Transverse colon (tissue), 4 donors: ENCODE results near the gene CPA2. TPM values are rescaled to one million over a fixed set of nuclear protein-coding genes. Genes with fewer than 3 reads are reported as not detected.
"Not testable (repeated sequence)": the region's sequence is repeated elsewhere in the genome, so short reads cannot be mapped to it uniquely, and the experiment has no call there.

Source experiments
- DNase-seq: peaks from one replicate; pipeline ENCODE4 v3.0.0-alpha.2; 2019
- H3K27ac ChIP-seq, 4 donors: fragments of 200-600 bp; sonication (generic); 2 replicates each; pipeline ENCODE4 v1.5.1; 2016 to 2018; ENCODE audit warnings: inconsistent platforms in 4 of 4
- H3K27me3 ChIP-seq: fragments of 200-600 bp; sonication (generic); 2 replicates; pipeline ENCODE4 v1.5.1; 2017; ENCODE audit warnings: inconsistent platforms
- H3K36me3 ChIP-seq, 4 donors: fragments of 200-600 bp; sonication (generic); 2 replicates each; pipeline ENCODE4 v1.5.1; 2017 to 2019; ENCODE audit warnings: inconsistent platforms in 4 of 4
- H3K4me1 ChIP-seq, 4 donors: fragments of 200-600 bp; sonication (generic); 2 replicates each; pipeline ENCODE4 v1.5.1; 2017 to 2020; ENCODE audit warnings: inconsistent platforms in 4 of 4
- H3K4me3 ChIP-seq, 4 donors: fragments of 200-600 bp; sonication (generic); 1 replicate in 1 of 4; 2 replicates in 3 of 4; pipeline versions ENCODE4 v1.5.1 to v1.6.1; 2017 to 2019; ENCODE audit warnings: inconsistent platforms in 4 of 4
- H3K9me3 ChIP-seq, 2 donors: fragments of 200-600 bp; sonication (generic); 2 replicates each; pipeline ENCODE4 v1.5.1; 2017 to 2019; ENCODE audit warnings: inconsistent platforms in 2 of 2
- CTCF ChIP-seq, 5 experiments: fragments of 200-600 bp in 3 of 5; fragments of 450-650 bp in 2 of 5; sonication (generic) in 3 of 5; IDR thresholded peaks; 1 replicate in 2 of 5; 2 replicates in 3 of 5; pipeline ENCODE4 v1.5.1; 2016 to 2017; ENCODE audit warnings: antibody characterized with exemption in 5 of 5, inconsistent platforms in 3 of 5, mild to moderate bottlenecking in 2 of 5, moderate library complexity in 1 of 5
- EP300 ChIP-seq: sonication (generic); formaldehyde crosslinking; IDR thresholded peaks from one replicate; pipeline ENCODE4 v1.6.1; 2017; ENCODE audit warnings: antibody characterized with exemption, low read depth
- POLR2A ChIP-seq: fragments of 450-650 bp; IDR thresholded peaks from one replicate; pipeline ENCODE4 v1.6.1; 2016; ENCODE audit warnings: antibody characterized with exemption, mild to moderate bottlenecking, moderate library complexity
- POLR2AphosphoS5 ChIP-seq, 3 donors: sonication (generic); formaldehyde crosslinking; IDR thresholded peaks; one replicate each; pipeline ENCODE4 v1.6.1; 2016; ENCODE audit warnings: antibody characterized with exemption in 3 of 3
- WGBS, 2 donors: methylation state at CpG; one replicate each; pipeline ENCODE4 v1.1.5; 2018; ENCODE audit warnings: low coverage in 1 of 2; 5-methylcytosine and 5-hydroxymethylcytosine counted together
- in situ Hi-C, 4 donors: fragments of 200-750 bp; cut with MboI; loops; one replicate each; pipeline versions ENCODE4 v1.15.0 to v1.15.1; 2017; ENCODE audit warnings: low sequenced_read_pairs in 3 of 4, low pct_ligation_motif_present in 1 of 4, low pct_unique_long_range_greater_than_20kb in 1 of 4
- intact Hi-C: fragments of 100-400 bp; cut with DNase I; formaldehyde crosslinking; loops from one replicate; pipeline ENCODE4 v1.15.1; 2023; ENCODE audit warnings: low total_unique reads
- total RNA-seq, 4 donors: library from RNA; depleted of rRNA; stranded (reverse); fragments of >200 nt; gene quantifications; one replicate each; pipeline ENCODE4 v1.1.0, GENCODE V29; 2016

The CPA2 gene
- total RNA-seq, 4 donors from 2014 or later: 0.48 to 1.6 TPM; not detected in 2

DNA sequence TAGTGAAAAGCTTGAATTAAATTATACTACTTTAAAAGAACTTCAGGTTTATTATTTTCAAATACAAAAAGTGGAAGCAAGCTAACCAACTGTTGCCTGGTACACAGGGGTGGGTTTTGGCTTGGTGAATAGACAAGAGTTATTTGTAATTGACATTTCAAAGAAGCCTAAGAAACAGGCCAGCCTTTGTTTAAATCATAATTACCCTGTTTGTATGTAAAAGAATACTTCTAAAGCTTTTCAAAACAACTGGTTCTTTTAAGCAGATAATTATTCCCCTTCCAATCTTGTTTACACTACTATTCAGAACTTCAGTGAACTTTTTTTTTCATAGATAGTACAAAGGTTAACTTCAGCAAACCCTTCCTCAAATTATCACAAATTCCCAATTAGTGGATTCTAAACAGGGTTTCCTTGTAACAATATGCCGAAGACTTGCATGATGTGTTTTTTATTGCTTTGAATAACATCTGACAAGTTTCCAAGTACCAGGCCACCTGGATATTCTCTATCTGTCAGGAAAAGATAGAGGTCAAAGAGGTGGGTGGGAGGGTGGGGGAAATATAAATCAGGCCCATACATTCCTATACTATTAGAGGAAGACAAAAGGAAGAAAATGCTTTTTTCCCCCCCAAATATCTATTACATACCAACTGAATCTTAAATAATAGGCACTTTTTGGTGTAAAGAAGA lies 38.6 kb upstream of the CPA2 start:
- peaks cover 0 to 21% (median 5%) of the 10 kb centered on the region in 4 donors for H3K4me1 ChIP-seq
- H3K27me3 ChIP-seq: no peaks in the 10 kb centered on the region
- TF ChIP-seq CTCF (IDR thresholded peaks at IDR 0.05) (no peak), POLR2AphosphoS5 (IDR thresholded peaks at IDR 0.05) (no peak), POLR2A (no peak)
- intact Hi-C loops: no loop called here
- DNase-seq: no peak
- no peak overlapping the region for H3K4me3 ChIP-seq
- in situ Hi-C loops: loop anchor here in 2 of 4 donors (25.0 kb wide), 1 partner anchor 484 kb away; no protein-coding TSS in a partner anchor
- H3K27ac ChIP-seq: no peak overlapping the region
- H3K9me3 ChIP-seq: no peaks in the 10 kb centered on the region
- WGBS, 2 donors: 25 to 29% methylated on average over 1 of the region's 1 CpG
- no peaks in the 10 kb centered on the region for H3K36me3 ChIP-seq

GRCh38 chr7:130228840-130229502 lies 37.7 kb upstream of the CPA2 start:
- Histone ChIP-seq H3K4me3 (no peak overlapping the region), H3K9me3 (no peaks in the 10 kb centered on the region), H3K4me1 (peaks cover 0 to 21% (median 5%) of the 10 kb centered on the region in 4 donors), H3K36me3 (no peaks in the 10 kb centered on the region), H3K27ac (no peak overlapping the region), H3K27me3 (no peaks in the 10 kb centered on the region)
- intact Hi-C loops (no loop called here), in situ Hi-C loops (loop anchor here in 2 of 4 donors (25.0 kb wide), 1 partner anchor 483 kb away; no protein-coding TSS in a partner anchor)
- no peak for DNase-seq
- 72 to 83% methylated on average over 7 of the region's 7 CpGs for WGBS, 2 donors
- TF ChIP-seq POLR2AphosphoS5 (IDR thresholded peaks at IDR 0.05) (no peak), EP300 (no peak), POLR2A (no peak), CTCF (IDR thresholded peaks at IDR 0.05) (no peak)

GRCh38 chr7:130229981-130230380 lies 36.7 kb upstream of the CPA2 start:
- peaks cover 0 to 21% (median 5%) of the 10 kb centered on the region in 4 donors for H3K4me1 ChIP-seq
- H3K27me3 ChIP-seq, intact Hi-C loops, DNase-seq, H3K36me3 ChIP-seq, H3K9me3 ChIP-seq, H3K27ac ChIP-seq, H3K4me3 ChIP-seq: not testable (repeated sequence)
- in situ Hi-C loops: loop anchor here in 2 of 4 donors (25.0 kb wide), 1 partner anchor 482 kb away; no protein-coding TSS in a partner anchor
- WGBS, 2 donors: 93% methylated on average over 18 of the region's 28 CpGs; no CpG with 5 or more reads in 1 of the 2 donors

DNA sequence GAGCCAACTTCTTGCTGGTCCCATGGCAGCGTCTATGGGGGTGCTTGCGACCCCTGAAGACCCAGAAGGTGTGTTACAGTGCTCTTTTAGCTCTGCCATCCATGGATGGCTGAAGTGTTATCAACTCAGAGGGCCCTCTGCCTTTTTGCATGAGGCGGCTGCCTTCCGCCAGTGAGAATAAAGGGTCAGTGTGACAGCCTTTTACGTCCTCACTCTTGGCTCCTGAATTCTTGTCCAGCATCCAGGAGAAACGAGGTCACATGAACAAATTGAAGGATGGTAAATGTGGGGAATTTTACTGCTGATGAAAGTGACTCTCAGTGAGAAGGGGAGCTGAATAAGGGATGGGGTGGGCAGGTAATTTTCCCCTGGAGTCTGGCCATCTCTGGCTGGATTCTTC lies 34.9 kb upstream of the CPA2 start:
- intact Hi-C loops: no loop called here
- H3K4me1 ChIP-seq: peaks cover 0 to 21% (median 5%) of the 10 kb centered on the region in 4 donors
- no peak overlapping the region for H3K4me3 ChIP-seq
- no peaks in the 10 kb centered on the region for H3K27me3 ChIP-seq
- no peak overlapping the region for H3K27ac ChIP-seq
- no peaks in the 10 kb centered on the region for H3K9me3 ChIP-seq
- 77% methylated on average over 6 of the region's 6 CpGs; no CpG with 5 or more reads in 1 of the 2 donors for WGBS, 2 donors
- TF ChIP-seq POLR2AphosphoS5 (IDR thresholded peaks at IDR 0.05) (no peak), CTCF (IDR thresholded peaks at IDR 0.05) (no peak), POLR2A (no peak), EP300 (no peak)
- in situ Hi-C loops: loop anchor here in 2 of 4 donors (25.0 kb wide), 1 partner anchor 481 kb away; no protein-coding TSS in a partner anchor
- DNase-seq: no peak
- H3K36me3 ChIP-seq: no peaks in the 10 kb centered on the region
